Suprapubic skin (tissue), 4 donors: ENCODE measurements around the gene KIF22. TPM values are rescaled to one million over a fixed set of nuclear protein-coding genes. Genes with fewer than 3 reads are reported as not detected.
A peak's percentile ranks its signal among the peaks of the same experiment; 100 is the strongest.
"Not testable (repeated sequence)": the region's sequence is repeated elsewhere in the genome, so short reads cannot be mapped to it uniquely, and the experiment has no call there.

Source experiments
- DNase-seq, 2 donors: peaks; one replicate each; pipeline ENCODE4 v3.0.0-alpha.2; 2019; ENCODE audit warnings: low spot score in 2 of 2
- H3K27ac ChIP-seq: fragments of 200-600 bp; sonication (generic); one replicate; pipeline ENCODE4 v1.5.1; 2019
- H3K27me3 ChIP-seq: fragments of 200-600 bp; sonication (generic); one replicate; pipeline ENCODE4 v1.5.1; 2019
- H3K36me3 ChIP-seq: fragments of 200-600 bp; sonication (generic); one replicate; pipeline ENCODE4 v1.5.1; 2019
- H3K4me1 ChIP-seq: fragments of 200-600 bp; sonication (generic); one replicate; pipeline ENCODE4 v1.5.1; 2019
- H3K4me3 ChIP-seq: fragments of 200-600 bp; sonication (generic); one replicate; pipeline ENCODE4 v1.5.1; 2019; ENCODE audit warnings: mild to moderate bottlenecking
- H3K9me3 ChIP-seq: fragments of 200-600 bp; sonication (generic); one replicate; pipeline ENCODE4 v1.5.1; 2019
- EP300 ChIP-seq: sonication (generic); formaldehyde crosslinking; IDR thresholded peaks from one replicate; pipeline ENCODE4 v1.6.1; 2017; ENCODE audit warnings: antibody characterized with exemption
- POLR2A ChIP-seq, 2 donors: fragments of 450-650 bp; IDR thresholded peaks; one replicate each; pipeline ENCODE4 v1.6.1; 2017; ENCODE audit warnings: antibody characterized with exemption in 2 of 2, mild to moderate bottlenecking in 2 of 2, moderate library complexity in 2 of 2
- POLR2AphosphoS5 ChIP-seq, 3 donors: sonication (generic); formaldehyde crosslinking; IDR thresholded peaks; one replicate each; pipeline ENCODE4 v1.6.1; 2017; ENCODE audit warnings: antibody characterized with exemption in 3 of 3
- WGBS: methylation state at CpG from one replicate; pipeline ENCODE4 v1.1.5; 2018; 5-methylcytosine and 5-hydroxymethylcytosine counted together
- total RNA-seq, 4 donors: library from RNA; depleted of rRNA; stranded (reverse); fragments of >200 nt; gene quantifications; one replicate each; pipeline ENCODE4 v1.1.0, GENCODE V29; 2016
- TF ChIP-seq, protein P1 (sequence below), 2 donors: fragments of 200-600 bp in 1 of 2; fragments of 450-650 bp in 1 of 2; sonication (generic) in 1 of 2; IDR thresholded peaks; one replicate each; pipeline ENCODE4 v1.5.1; 2016 to 2019; ENCODE audit warnings: antibody characterized with exemption in 2 of 2, mild to moderate bottlenecking in 1 of 2, moderate library complexity in 1 of 2

The KIF22 gene
- total RNA-seq, 4 donors from 2014 or later: 42.8 to 65.7 (median 55.1) TPM

DNA sequence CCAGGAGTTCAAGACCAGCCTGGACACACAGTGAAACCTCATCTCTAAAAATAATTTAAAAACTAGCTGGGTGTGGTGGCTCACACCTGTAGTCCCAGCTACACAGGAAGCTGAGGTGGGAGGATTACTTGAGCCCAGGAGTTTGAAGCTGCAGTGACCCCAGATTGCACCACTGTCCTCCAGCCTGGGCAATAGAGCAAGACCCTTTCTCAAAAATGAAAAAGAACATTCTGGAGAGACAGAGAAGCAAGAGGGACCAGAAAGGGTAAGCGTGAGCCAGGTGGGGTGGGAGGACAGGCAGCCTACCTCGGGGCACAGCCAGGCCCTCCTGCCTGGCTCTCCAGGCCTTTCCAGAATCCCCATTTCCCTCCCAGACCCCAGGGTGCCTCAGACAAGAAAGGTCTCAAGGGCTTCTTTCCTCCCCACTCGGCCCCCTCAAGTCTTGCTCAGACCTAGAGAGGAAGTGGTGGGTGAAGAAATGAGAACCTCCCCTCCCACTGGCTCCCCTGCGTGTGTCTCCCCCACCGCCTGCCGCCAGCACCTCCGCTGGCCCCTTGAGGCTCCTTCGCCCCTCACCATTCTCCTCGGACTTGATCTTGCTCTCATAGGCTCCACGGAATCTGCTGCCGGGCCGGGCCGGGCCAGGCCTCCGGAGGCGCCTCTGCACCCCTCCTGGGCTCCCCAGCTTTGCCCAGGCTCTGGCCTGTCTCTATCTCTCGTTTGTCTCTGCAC, 45.3 kb upstream of the KIF22 start:
- Histone ChIP-seq H3K27me3 (no peaks in the 10 kb centered on the region), H3K4me1 (no peaks in the 10 kb centered on the region), H3K27ac (no peak overlapping the region), H3K9me3 (no peaks in the 10 kb centered on the region), H3K4me3 (peak overlapping the region; percentile 18), H3K36me3 (no peaks in the 10 kb centered on the region)
- TF ChIP-seq EP300: no peak
- no peak for TF ChIP-seq POLR2A (IDR thresholded peaks at IDR 0.05)
- TF ChIP-seq, protein P1, sequence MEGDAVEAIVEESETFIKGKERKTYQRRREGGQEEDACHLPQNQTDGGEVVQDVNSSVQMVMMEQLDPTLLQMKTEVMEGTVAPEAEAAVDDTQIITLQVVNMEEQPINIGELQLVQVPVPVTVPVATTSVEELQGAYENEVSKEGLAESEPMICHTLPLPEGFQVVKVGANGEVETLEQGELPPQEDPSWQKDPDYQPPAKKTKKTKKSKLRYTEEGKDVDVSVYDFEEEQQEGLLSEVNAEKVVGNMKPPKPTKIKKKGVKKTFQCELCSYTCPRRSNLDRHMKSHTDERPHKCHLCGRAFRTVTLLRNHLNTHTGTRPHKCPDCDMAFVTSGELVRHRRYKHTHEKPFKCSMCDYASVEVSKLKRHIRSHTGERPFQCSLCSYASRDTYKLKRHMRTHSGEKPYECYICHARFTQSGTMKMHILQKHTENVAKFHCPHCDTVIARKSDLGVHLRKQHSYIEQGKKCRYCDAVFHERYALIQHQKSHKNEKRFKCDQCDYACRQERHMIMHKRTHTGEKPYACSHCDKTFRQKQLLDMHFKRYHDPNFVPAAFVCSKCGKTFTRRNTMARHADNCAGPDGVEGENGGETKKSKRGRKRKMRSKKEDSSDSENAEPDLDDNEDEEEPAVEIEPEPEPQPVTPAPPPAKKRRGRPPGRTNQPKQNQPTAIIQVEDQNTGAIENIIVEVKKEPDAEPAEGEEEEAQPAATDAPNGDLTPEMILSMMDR (IDR thresholded peaks at IDR 0.05): no peak
- no peak for TF ChIP-seq POLR2AphosphoS5 (IDR thresholded peaks at IDR 0.05)
- DNase-seq: peak in 1 of 2 donors; percentile 60
- WGBS: 75% methylated on average over 16 of the region's 16 CpGs

DNA sequence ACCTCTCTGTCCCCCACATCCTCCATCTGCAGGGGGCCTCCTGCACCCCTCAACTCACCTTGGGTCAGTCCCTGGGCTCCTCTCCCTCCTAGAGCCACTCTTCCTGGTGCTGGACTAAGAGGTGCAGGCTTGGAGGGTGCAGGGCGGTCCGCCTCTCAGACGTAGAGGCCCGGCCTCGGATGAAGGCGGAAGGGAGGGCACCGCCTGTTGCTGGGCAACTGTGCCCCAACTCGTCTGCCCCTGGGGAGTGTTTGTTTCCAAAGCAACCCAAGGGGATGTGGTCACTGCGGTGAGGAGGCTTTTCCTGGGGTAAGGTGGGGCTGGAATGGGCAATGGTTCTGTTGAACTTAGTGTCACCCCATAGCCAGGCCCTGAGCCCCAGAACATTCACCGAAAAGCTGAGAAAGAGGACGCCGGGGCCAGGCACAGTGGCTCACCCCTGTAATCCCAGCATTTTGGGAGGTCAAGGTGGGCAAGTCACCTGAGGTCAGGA, 44.7 kb upstream of the KIF22 start, which contains the start of gene C16orf54:
Gene C16orf54, minus strand, starts transcription at position 138 of the 493 bp plus-strand sequence. CDS start 1,039 bp downstream, outside the sequence.
- peak; percentile 82 to 86 for DNase-seq
- no peaks in the 10 kb centered on the region for H3K4me1 ChIP-seq
- 53% methylated on average over 12 of the region's 12 CpGs for WGBS
- no peaks in the 10 kb centered on the region for H3K9me3 ChIP-seq
- no peak for TF ChIP-seq EP300
- no peak for TF ChIP-seq POLR2AphosphoS5 (IDR thresholded peaks at IDR 0.05)
- TF ChIP-seq, protein P1 (IDR thresholded peaks at IDR 0.05): no peak
- peak in 1 of 2 donors; percentile 31 for TF ChIP-seq POLR2A (IDR thresholded peaks at IDR 0.05)
- H3K4me3 ChIP-seq: peak within 1 kb of the TSS; percentile 18
- H3K27me3 ChIP-seq: no peaks in the 10 kb centered on the region
- no peaks in the 10 kb centered on the region for H3K36me3 ChIP-seq
- no peak within 1 kb of the TSS for H3K27ac ChIP-seq

DNA sequence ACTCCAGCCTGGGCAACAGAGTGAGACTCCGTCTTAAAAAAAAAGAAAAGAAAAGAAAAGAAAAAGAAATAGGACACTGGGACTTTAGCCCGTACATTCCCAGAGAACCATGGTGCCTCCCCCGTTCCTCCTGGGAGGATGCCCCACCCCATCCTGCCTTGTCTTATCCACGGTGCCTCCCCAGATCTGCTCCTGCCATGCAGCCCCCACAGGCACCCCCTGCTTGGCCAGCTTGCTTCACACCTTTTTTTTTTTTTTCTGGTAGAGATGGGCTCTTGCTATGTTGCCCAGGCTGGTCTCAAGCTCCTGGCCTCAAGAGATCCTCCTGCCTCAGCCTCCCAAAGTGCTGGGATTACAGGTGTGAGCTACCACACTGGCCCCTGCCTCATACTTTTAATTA, 44.0 kb upstream of the KIF22 start:
- not testable (repeated sequence) for DNase-seq, H3K9me3 ChIP-seq, H3K27me3 ChIP-seq, H3K36me3 ChIP-seq, H3K27ac ChIP-seq, H3K4me1 ChIP-seq, H3K4me3 ChIP-seq
- 74% methylated on average over 4 of the region's 4 CpGs for WGBS

DNA sequence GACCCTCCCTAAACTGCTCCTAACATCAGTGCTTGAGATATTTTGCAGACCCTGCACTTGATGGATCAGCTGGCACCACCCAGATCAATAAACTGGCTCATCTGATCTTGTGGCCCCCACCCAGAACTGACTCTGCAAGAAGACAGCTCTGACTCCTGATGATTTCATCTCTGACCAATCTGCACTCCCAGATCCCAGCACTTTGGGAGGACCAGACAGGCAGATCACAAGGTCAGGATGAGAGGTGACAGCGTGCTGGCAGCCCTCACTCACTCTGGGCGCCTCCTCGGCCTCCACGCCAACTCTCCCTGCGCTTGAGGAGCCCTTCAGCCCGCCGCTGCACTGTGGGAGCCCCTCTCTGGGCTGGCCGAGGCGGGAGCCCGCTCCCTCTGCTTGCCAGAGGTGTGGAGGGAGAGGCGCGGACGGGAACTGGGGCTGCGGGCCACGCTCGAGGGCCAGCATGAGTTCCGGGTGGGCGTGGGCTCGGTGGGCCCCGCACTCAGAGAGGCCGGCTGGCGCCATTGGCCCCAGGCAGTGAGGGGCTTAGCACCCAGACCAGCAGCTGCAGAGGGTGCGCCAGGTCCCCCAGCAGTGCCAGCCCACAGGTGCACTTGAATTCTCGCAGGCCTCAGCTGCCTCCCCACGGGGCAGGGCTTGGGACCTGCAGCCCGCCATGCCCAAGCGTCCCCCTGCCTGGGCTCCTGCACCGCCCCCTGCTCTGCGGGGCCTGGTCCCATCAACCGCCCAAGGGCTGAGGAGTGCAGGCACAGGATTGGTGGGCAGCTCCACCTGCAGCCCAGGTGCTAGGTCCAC, 42.4 kb upstream of the KIF22 start:
- no peak overlapping the region for H3K27ac ChIP-seq
- no peaks in the 10 kb centered on the region for H3K4me1 ChIP-seq
- TF ChIP-seq EP300: no peak
- no peak for TF ChIP-seq POLR2A (IDR thresholded peaks at IDR 0.05)
- no peak for TF ChIP-seq POLR2AphosphoS5 (IDR thresholded peaks at IDR 0.05)
- H3K4me3 ChIP-seq: no peak overlapping the region
- DNase-seq: no peak
- H3K36me3 ChIP-seq: no peaks in the 10 kb centered on the region
- 97% methylated on average over 6 of the region's 30 CpGs for WGBS
- no peaks in the 10 kb centered on the region for H3K9me3 ChIP-seq
- no peaks in the 10 kb centered on the region for H3K27me3 ChIP-seq

DNA sequence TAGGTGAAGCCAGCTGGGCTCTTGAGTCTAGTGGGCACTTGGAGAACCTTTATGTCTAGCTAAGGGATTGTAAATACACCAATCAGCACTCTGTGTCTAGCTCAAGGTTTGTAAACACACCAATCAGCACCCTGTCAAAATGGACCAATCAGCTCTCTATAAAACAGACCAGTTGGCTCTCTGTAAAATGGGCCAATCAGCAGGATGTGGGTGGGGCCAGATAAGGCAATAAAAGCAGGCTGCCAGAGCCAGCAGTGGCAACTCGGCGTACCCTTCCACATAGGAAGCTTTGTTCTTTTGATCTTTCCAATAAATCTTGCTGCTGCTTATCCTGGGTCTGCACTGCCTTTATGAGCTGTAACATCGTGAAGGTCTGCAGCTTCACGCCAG, 41.8 kb upstream of the KIF22 start:
- H3K27me3 ChIP-seq, H3K36me3 ChIP-seq, H3K27ac ChIP-seq, H3K4me1 ChIP-seq, H3K4me3 ChIP-seq, H3K9me3 ChIP-seq, DNase-seq: not testable (repeated sequence)
- WGBS: 47% methylated on average over 4 of the region's 4 CpGs

DNA sequence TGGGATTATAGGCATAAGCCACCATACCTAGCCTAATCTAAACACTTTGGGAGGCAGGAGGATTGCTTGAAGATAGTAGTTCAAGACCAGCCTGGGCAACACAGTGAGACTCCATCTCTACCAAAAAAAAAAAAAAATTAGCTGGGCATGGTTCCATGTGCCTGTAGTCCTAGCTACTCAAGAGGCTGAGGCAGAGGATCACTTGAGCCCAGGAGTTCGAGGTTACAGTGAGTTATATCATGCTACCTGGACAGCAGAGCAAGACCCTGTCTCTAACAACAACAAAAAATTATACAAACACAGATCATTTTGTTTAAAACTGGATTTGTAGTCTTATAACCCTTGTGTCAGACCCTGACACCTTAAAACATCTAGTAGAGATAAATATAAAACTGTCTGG, 37.0 kb upstream of the KIF22 start:
- WGBS: 56% methylated on average over 1 of the region's 1 CpG
- Histone ChIP-seq H3K4me1 (no peaks in the 10 kb centered on the region), H3K27ac (no peak overlapping the region), H3K36me3 (no peaks in the 10 kb centered on the region), H3K9me3 (no peaks in the 10 kb centered on the region), H3K4me3 (no peak overlapping the region), H3K27me3 (no peaks in the 10 kb centered on the region)
- no peak for DNase-seq
- TF ChIP-seq, protein P1 (IDR thresholded peaks at IDR 0.05): no peak
- TF ChIP-seq POLR2A (IDR thresholded peaks at IDR 0.05) (no peak), POLR2AphosphoS5 (IDR thresholded peaks at IDR 0.05) (no peak), EP300 (no peak)
